ENCODE measurements around the gene PVR. TPM values are rescaled to one million over a fixed set of nuclear protein-coding genes. Genes with fewer than 3 reads are reported as not detected.

The PVR gene
- total and polyA plus RNA-seq, 9 of the 15 experiments (the other 6 are each of a cell fraction or from before 2014, with no cell fraction given), result 0.89 to 14.5 (median 9.8) TPM

- TF ChIP-seq PPARD (CRISPR knock-in tag; IDR thresholded peaks at IDR 0.05) (no peak), JUN (IDR thresholded peaks at IDR 0.05; ENCODE audit: borderline replicate concordance, low read depth, low read length) (peak; percentile 57; the same call in 1 of the 2 replicates), JUN (CRISPR knock-in tag; IDR thresholded peaks at IDR 0.05; ENCODE audit: borderline replicate concordance) (no peak), SRSF9 (IDR thresholded peaks at IDR 0.05; ENCODE audit: borderline replicate concordance, low read depth, low read length) (no peak), PHF8 (IDR thresholded peaks at IDR 0.05; ENCODE audit: borderline replicate concordance, low read length) (no peak), MCM5 (IDR thresholded peaks at IDR 0.05; ENCODE audit: low read depth) (no peak), CREB5 (CRISPR knock-in tag; IDR thresholded peaks at IDR 0.05) (no peak), NFRKB (IDR thresholded peaks at IDR 0.05; ENCODE audit: low read depth) (no peak), HNRNPK (IDR thresholded peaks at IDR 0.05; ENCODE audit: low read depth, low read length, poor library complexity, severe bottlenecking) (no peak), ZNF146 (CRISPR knock-in tag; IDR thresholded peaks at IDR 0.05; ENCODE audit: unreplicated experiment) (no peak), MBD2 (IDR thresholded peaks at IDR 0.05; ENCODE audit: borderline replicate concordance, low read depth) (no peak), ZNF347 (CRISPR knock-in tag; IDR thresholded peaks at IDR 0.05; ENCODE audit: low read depth) (no peak), TCF7 (IDR thresholded peaks at IDR 0.05; ENCODE audit: borderline replicate concordance) (no peak), ZNF76 (CRISPR knock-in tag; IDR thresholded peaks at IDR 0.05; ENCODE audit: borderline replicate concordance) (no peak), ZNF551 (CRISPR knock-in tag; IDR thresholded peaks at IDR 0.05) (no peak), POLR2A (conservative IDR thresholded peaks at IDR 0.05) (no peak), EP300 (IDR thresholded peaks at IDR 0.05; ENCODE audit: low read length) (peak; percentile 11; the same call in 1 of the 2 replicates), RCOR1 (IDR thresholded peaks at IDR 0.05; ENCODE audit: borderline replicate concordance in 1 of 2, low read depth in 2 of 2, low read length in 2 of 2) (no peak), ARID1B (IDR thresholded peaks at IDR 0.05) (peak; percentile 73), KLF1 (tag; IDR thresholded peaks at IDR 0.05) (no peak), ZBTB11 (CRISPR knock-in tag; IDR thresholded peaks at IDR 0.05) (0 out of 6 replicates have a peak, but pooled peaks of 1 of the 3 experiments have one; percentile 14), ZNF436 (CRISPR knock-in tag; IDR thresholded peaks at IDR 0.05) (no peak)
Measured at GRCh38 chr19:44684892-44685863, 41.5 kb downstream of the PVR start (continued).
